A172 (cell line): ENCODE data around the gene SUSD2. TPM values are rescaled to one million over a fixed set of nuclear protein-coding genes. Genes with fewer than 3 reads are reported as not detected.

Source experiments
- DNase-seq: peaks from one replicate; pipeline ENCODE4 v3.0.0-alpha.2; 2015; ENCODE audit warnings: low spot score
- total RNA-seq: library from RNA; depleted of rRNA; stranded (reverse); fragments of >200 nt; shearing (Covaris generic); gene quantifications from 2 replicates; pipeline ENCODE4 v1.2.3, GENCODE V29; 2014

SUSD2 gene
- total RNA-seq, 1 experiment from 2014 or later: 1.1 TPM

DNA sequence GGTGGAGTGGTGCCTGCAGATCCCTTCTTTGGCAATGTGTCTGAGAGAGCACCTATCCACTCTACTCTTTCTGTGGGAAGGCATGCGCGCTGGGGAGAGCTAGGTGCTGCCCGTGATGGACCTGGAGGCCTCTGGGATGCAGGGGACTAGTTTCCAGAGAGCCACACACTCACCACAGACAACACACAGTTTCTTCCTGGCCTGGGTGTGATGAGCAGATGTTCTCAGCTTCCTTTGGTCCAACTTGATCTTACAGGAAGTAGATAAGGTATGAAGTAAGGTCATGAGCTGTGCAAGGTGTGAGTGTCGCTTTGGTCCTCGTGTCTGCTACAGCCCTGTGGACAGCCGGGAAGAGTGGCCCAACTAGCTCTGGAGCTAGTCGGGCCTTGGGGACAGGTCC lies 27.3 kb upstream of the SUSD2 start:
- DNase-seq: no peak

DNA sequence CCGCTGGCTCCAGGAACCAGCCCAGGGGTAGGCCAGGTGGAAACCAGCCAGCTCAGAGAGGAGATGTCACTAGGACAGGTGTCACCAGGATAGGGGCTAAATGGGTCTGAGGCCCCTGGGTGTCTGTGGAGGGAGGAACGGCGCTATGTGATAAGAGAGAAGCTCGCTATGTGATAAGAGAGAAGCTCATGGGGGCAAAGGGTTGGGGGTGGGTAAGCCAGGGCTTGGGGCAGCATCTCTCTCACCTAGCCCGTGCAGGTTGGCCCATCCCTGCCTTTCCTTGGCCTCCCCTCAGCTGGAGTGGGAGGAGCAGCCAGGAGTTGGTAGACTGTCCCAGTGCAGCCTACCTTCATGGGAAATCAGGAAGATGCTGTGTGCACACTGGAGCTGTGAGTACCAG lies 26.5 kb upstream of the SUSD2 start:
- DNase-seq: no peak

DNA sequence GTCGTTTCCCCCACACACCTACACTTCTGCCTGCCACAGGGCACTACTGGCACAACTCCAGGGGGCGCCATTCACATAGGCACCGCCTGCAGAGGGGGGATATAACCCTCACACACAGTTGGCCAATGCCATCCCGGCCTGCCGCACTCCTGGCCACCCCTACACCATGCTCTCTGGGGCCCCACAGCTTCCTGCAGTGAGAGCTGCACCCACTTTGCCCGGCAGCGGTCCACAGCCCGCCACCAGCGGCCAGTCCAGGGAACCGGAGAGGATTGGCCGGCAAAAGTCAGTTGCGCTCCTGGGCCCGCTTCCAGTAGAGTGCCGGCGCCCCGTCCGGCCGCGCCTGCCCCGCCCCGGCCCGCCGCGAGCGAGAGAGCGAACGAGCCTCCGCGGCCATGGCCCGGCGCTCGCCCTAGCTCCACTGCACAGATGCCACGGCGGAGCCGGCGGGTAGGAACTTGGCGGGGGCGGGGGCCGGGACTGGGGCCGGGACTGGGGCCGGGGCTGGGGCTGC lies 25.6 kb upstream of the SUSD2 start:
- peak; percentile 32 for DNase-seq

DNA sequence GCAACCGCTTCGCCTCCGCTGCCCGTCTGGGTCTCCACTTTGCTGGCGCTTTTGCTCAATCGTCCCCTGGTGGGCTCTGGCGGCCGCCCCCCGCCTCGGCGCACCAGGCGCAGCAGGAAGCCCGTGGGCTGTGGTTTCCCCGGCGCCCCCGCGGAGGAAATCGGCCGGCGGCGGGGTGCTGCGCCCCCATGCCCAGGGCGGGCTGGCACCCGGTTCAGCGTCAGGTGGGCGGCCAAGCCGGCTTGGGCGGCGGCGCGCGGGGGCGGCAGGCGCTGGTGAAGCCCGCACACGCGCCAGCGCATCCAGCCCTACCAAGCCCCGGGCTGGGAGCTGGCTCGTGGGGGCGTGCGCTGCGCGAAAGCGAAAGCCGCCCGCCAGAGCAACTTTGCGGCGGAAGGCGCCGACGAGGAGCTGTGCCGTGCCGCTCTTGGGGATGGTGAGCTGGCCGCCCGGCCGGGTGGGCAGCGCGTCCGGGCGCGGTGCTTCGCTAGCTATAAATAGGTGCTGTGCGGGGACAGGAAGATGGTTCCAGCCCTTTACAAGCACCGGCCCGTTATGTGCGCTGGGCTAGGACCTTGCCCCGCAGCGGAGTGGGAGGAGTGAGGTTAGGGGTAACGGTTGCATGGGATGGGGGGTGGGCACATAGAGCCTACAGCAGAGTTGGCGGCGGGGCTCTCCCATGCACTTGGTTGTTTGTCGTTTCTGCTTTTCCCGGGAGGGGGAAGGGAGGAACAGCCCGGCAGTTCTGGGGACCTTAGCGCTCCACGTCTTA lies 25.0 kb upstream of the SUSD2 start:
- no peak for DNase-seq

DNA sequence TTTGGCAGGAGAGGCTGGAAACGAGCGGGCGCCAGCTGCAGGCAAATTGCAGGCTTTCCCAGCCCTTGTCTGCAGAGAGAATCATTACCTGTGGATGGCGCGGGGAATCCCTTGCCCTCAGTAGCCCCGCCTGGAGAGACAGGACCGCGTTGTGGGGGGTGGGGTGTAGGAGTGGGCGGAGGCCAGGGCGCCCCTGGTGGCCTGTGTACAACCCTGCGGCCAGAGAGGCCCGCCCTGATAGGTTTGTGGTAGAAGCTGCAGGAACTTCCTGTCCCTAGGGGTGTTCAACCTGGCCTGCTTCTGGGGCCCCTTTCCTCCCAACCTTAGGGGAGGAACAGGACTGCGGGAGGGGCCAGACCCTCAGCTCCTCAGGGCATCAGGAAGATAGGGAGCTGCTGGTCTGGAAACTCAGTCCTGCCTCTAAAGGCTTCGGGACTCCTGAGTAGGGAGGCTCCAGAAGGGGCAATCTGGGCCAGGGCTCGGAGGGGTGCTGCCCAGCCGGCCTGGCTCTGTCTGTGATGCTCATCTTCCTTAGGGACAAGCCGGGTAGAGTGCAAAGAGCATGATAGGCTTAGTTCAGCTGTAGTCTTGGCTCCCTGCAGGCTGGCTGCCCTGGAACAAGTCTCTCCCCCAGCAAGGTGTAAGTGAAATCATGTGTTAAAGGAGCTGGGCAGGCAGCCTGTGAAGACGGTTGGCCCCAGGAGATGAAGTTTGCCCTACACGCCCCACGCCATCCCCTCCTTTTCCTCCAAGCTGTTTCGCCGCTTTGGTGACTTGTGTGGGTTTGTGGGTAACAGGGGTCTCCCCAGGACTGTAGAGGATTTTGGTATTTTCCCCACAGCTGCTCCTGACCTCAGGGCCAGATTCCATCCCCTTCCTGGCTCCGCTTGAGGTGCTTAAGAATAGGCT lies 24.1 kb upstream of the SUSD2 start:
- peak; percentile 74 for DNase-seq

DNA sequence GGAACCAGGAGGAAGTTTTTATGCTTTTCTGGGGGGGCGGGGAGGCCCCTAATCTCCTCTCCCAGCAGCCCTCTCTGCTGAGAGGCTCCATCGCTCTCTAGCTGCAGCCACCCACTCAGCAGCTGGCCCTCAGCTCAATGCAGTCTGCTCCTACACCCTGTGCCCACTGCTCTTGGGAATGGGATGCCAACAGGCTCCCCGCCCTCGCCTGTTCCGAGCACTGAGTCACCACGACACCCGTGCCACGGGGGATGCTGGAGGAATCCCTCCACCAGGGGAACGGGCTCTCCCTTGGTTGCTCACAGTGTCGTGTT lies 23.5 kb upstream of the SUSD2 start:
- no peak for DNase-seq

DNA sequence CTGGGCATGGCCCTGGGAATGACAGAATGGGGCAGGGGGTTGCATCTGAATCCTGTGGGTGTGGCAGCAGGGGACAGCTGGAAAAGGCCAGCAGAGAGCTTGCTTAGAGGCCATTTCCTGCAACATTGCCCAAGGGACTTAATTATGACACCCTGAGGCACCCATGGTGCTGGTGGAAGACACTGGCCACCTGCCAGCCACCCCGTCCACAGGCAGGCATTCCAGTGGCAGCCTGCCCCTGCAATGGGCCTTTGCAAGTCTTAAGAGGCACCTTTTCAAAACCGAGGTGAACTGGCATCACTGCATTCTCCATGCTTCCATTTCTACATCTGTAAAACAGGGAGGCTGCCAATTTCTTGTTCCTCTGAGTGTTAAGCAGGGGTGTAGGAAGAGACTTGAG lies 21.6 kb upstream of the SUSD2 start:
- DNase-seq: no peak

DNA sequence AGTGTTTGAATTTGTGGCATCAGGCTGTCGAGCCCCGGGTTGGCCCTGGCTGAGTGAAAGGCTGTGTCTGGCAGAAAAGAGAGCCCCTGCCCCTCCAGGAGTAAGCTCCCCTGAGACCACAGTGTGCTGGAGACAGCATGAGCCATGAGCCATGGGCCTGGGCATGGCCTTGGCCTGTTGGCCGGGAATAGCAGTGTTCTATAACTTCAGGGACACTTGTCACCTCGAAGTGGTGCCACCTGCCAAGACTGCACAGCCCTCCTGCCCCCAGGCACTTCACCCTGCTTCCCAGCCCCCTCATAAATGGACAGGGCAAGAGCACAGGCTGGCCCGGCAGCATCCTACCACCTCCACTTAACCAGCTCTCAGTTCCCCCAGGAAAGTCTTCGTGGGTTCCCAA lies 20.7 kb upstream of the SUSD2 start:
- no peak for DNase-seq

DNA sequence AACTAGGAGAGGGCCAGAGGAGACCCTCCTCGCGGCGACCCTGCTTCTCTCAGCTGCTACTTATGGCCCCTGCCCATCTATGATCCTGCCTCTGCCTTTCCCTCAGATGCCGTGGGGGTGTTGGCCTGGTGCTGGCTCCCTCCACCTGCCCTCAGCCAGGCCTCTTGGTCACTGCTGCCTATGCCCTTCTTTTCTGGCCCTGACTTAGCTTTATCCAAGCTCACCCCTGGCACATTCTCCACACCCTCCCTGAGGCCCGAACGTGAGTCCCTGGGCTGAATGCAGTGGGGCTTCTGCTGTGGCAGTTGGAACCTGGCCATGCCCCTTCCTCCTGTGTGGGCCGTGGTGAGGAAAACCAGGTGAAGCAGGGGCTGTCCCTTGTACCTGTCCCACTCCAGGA lies 19.8 kb upstream of the SUSD2 start:
- no peak for DNase-seq

DNA sequence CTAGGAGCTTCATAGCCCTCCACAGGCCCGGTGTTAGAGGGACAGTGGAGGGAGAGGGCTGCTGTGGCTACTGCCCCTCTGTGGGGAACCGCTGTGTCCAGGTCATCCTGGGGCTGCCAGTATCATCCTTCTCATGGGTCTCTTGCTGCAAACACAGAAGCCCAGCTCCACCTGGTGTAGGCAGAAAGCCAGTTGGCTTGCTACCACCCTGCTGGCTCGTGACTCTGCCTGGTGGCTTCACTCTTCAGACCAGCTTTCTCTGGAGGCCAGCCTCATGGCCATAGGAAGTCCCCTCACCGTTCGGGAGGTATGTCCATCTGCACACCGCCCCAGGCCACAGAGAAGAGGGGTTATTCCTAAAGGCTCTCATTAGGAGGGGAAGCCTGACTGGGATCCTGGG lies 19.4 kb upstream of the SUSD2 start:
- no peak for DNase-seq

DNA sequence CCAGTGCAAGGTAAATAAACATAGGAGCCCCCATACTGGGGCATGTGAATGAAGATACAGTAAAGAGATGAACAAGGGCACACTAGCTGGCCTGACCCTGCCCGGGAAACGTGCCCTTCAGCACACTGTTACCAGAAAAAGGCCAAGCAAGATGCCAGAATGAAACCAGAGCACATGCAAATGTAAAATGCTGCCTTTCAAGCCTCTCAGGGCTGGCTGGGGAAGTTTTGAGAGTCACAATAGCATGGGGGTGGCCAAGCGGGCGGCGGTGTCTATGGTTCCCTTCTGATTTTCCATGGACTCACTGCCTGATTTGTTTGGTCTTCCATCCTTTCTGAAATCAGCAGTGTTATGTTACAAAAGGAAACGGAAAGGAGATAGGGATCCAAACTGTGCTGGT lies 18.9 kb upstream of the SUSD2 start:
- no peak for DNase-seq

DNA sequence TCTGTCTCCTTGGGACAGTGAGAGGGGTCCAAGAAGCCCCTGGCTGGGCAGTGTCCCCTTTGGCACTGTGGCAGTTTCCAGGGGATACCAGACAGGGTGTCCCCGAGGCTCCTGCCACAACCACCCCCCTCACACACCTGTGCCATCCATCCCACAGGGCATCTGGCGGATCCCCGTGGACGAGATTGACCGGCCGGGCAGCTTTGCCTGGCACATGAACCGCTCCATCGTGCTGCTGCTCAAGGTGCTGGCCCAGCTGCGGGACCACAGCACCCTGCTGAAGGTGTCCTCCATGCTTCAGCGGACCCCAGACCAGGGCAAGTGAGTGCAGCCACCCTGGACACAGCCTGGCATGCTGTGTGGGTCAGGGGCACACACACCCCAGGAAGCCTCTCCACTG lies 17.0 kb upstream of the SUSD2 start:
- no peak for DNase-seq

DNA sequence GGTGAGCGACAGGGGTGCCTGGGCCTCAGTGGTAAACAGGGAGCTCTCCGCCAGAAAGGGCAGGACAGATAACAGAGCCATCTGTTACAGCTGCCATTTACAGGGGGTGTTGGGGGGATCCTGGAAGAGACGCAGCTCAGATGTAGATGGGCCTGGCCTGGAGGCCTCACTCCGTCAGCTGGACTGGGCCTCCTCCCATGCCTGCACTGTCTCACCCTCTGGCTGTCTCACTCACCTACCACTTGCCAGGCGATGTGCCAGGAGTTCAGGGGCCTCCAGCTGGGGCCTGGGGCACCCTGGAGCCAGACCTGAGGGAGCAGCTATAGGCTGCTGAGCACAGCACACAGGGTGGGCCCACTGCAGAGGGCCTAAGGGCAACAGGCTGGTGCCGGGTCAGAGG lies 16.3 kb upstream of the SUSD2 start:
- DNase-seq: no peak

DNA sequence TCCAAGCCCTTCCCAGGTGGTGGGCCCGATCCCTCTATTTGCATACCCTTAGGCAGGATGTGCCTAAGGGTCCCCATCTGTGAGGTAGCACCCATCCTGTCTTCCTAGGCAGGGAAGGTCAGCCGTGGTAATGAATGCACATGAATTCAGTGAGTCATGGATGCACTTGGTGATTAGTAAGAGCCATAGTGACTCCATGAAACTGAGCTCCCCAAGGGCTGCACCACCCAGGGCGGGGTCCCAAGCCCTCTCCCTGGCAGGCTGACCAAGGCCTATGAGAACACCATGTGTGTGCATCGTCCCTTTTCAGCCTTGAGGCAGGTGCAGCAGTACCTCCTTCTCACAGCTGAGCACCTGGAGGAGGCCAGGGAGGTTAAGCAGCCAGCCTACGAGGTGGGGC lies 15.6 kb upstream of the SUSD2 start:
- no peak for DNase-seq

DNA sequence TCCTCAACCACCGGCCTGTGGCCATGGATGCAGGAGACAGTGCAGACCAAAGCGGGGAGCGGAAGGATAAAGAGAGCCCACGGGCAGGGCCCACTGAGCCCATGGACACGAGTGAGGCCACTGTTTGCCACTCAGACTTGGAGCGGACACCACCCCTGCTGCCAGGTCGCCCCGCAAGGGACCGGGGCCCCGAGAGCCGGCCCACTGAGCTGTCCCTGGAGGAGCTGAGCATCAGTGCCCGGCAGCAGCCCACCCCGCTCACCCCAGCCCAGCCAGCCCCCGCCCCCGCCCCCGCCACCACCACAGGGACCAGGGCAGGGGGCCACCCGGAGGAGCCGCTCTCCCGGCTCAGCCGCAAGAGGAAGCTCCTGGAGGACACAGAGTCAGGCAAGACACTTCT lies 14.5 kb upstream of the SUSD2 start:
- no peak for DNase-seq

DNA sequence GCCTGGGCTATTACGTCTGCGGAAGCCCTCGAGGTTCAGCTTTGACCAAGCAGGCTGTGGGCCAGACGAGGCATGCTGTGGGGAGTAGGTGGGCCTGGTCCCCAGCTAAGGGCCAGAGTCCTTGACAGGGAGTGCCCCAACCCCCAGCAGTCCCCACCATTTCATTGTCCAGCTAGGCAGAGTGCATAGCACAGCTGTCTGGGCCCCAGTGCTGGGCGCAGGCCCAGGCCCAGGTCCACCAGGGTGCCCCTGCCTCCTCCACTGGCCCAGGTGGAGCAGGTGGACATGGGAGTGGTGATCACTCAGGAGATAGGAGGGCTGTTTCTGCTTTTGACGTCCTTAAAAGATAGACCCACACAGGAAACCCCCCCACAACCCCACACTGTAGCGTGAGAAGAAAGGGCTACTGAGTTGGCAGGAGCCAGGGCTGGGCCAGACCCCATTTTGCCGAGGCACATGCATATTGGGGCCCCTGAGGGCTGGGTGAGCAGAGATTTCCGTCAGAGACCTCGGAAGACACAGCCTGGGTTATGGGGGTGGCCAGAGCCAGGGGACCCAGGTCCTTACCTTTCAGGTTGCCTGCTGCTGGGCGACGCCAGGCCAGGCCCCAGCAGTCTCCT lies 11.7 kb upstream of the SUSD2 start:
- DNase-seq: no peak

DNA sequence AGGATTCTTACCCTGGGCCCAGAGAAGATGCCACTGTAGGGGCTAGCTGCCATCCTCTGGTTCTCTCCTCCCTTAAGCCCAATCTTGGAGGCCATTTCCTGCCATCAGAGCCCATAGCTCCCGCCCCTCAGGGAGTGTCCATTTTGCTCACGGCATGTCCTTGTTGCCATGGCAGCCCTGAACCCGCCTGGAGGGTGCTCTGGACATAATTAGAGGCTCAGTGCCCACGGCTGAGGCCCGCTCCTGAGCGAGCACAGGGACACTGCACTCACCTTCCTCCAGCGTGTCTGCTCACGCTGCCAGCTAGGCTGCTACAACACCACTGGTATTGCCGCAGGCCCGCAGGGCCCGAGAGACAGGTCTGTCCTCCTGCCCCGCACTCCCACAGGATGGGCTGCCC lies 11.1 kb upstream of the SUSD2 start:
- DNase-seq: no peak

DNA sequence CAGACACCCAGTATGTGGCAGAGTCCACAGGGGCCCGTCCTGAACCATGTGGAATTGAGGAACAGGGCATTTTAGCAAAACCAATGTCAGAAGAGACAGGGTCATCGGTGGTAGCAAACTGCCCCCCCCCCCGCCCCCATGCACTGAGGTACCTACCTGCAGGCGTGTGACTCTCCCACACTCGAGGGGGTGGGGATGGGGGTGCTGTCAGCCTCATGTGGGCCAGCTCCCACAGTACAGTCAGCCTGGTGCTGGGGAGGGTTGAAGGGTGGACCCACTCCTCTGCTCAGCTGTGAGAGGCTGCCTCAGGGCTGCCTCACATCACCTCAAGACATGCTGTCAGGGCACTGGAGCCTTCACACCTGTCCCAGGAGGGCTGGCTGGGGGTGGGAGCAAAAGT lies 10.7 kb upstream of the SUSD2 start:
- no peak for DNase-seq

DNA sequence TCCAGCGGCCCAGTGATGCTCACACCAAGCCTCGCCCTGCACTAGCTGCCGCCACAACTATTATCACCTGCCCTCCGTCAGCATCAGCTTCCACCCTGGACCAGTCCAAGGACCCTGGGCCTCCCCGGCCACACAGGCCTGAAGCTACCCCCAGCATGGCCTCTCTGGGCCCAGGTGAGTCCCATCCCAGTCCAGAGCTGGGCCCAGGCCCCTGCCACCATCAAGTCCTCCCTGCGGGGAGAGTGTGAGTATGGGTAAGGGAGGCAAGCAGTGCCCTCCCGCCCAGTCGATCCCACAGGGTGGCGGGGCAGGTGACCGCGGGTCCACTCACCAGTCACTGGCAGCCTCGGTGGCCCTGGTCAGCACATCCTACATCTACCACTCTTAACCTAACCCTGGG lies 9.5 kb upstream of the SUSD2 start:
- no peak for DNase-seq

DNA sequence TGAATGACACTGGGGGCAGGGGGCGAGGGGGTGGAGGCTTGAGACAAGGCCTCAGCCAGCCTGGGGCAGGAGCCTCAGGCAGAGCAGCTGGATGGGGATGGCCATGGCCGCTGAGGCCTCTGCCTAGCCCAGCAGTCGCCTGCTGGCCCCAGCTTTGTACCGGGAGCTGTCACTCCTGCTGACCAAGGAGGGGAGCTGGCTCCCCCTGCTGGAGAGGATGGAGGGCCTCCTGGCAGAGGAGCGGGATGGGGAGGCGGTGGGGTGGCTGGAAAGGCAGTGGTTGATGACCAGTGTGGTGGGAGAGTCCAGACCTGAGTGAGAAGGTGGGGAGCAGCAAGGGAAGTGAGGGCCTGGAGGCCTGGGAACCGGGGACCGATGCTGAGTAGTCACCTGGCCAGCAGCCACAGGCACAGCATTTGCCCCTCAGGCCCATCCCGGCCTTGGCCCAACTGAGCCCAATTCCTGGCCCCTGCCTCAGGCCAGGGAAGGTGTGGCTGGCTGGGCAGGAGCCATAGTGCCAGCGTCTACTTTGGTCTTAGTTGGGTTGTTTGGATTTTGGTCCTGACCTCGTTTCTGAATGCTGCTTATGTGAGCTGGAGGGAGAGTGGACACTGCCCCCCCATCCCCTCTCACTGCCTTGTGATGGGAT lies 6.0 kb upstream of the SUSD2 start:
- peak; percentile 45 for DNase-seq

DNA sequence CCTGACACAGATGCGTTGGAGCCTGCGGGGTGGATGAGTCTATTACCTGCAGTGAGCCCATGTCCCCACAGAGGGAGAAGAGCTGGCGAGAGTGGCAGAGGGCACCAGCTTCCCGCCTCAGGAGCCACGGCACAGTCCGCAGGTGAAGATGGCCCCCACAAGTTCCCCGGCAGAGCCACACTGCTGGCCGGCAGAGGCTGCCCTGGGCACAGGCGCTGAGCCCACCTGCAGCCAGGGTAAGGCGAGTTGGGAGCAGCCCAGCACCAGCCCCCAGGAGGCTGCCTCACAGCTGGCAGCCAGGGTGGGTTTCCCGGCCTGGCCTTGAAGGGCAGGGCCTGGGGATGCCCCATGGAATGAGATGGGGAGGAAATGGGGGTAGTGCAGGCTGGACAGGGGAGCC lies 5.2 kb upstream of the SUSD2 start:
- DNase-seq: no peak

DNA sequence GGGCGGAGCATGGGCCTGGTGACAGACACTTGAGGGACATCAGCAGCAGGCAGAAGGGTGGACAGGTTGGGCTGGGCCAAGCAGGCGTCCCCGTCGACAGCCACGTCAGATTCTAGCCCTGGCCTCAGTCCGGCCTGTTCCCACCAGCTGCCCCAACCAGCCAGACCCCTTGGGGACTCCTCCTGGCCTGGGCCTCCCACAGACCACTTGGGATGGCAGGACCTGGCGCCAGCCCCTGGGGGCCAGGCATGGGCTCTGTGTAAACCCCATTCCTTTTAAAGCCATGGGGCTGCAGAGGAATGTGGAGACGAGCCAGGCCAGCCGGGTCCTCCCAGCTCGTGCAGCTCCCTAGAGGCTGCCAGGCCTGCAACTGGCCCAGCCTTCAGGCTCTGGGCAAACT lies 4.7 kb upstream of the SUSD2 start:
- no peak for DNase-seq
